Measurements from ENCODE around the gene LTBP1.

DNA sequence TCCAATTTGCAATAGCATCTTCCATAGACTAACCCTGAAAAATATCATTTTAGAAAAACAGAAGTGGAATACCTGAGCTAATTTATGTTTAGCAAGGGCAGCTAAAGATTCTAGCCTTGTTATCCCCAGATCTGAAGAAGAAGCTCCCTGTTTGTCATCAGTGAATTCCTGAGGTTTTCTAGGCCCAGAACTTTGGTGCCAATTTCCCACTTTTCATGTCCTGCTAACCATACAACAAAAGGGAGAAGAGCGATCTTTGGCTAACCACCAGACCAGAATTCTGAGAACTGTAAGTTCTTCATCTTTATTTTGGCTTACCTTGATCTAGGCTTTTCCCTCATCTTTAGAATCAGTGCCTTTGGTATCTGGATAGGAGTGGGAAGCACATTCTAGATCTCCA, 478.4 kb downstream of the LTBP1 start:
- TF ChIP-seq, protein P1, sequence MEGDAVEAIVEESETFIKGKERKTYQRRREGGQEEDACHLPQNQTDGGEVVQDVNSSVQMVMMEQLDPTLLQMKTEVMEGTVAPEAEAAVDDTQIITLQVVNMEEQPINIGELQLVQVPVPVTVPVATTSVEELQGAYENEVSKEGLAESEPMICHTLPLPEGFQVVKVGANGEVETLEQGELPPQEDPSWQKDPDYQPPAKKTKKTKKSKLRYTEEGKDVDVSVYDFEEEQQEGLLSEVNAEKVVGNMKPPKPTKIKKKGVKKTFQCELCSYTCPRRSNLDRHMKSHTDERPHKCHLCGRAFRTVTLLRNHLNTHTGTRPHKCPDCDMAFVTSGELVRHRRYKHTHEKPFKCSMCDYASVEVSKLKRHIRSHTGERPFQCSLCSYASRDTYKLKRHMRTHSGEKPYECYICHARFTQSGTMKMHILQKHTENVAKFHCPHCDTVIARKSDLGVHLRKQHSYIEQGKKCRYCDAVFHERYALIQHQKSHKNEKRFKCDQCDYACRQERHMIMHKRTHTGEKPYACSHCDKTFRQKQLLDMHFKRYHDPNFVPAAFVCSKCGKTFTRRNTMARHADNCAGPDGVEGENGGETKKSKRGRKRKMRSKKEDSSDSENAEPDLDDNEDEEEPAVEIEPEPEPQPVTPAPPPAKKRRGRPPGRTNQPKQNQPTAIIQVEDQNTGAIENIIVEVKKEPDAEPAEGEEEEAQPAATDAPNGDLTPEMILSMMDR (conservative IDR thresholded peaks at IDR 0.05) = no peak
- TF ChIP-seq EZH2 (IDR thresholded peaks at IDR 0.05; ENCODE audit: low read depth) = no peak
